GM23338 (cell line): Measurements from ENCODE around the gene CANX. TPM values are rescaled to one million over a fixed set of nuclear protein-coding genes. Genes with fewer than 3 reads are reported as not detected.

Source experiments
- ATAC-seq: fragments of 200-7000 bp; cut with Tn5 transposase; 3 replicates; pipeline ENCODE4 v1.9.1; 2020
- DNase-seq: peaks from one replicate; pipeline ENCODE4 v3.0.0-alpha.2; 2015; ENCODE audit warnings: low spot score
- H2AFZ ChIP-seq: fragments of 200-600 bp; sonication (generic); 2 replicates; pipeline ENCODE4 v1.8.0; 2016; ENCODE audit warnings: antibody characterized with exemption, mild to moderate bottlenecking, moderate library complexity
- H3F3A ChIP-seq: fragments of 200-600 bp; sonication (generic); replicated peaks from 2 replicates; pipeline ENCODE4 v1.8.0; 2017; ENCODE audit warnings: antibody characterized with exemption, mixed run types, low read depth
- H3K27ac ChIP-seq: fragments of 200-600 bp; sonication (generic); 2 replicates; pipeline ENCODE4 v1.6.1; 2016; ENCODE audit warnings: low read depth
- H3K27me3 ChIP-seq: fragments of 200-600 bp; sonication (generic); 2 replicates; pipeline ENCODE4 v1.8.0; 2016; ENCODE audit warnings: mild to moderate bottlenecking, mixed run types, moderate library complexity; ENCODE audit not compliant: insufficient read depth
- H3K36me3 ChIP-seq: fragments of 200-600 bp; sonication (generic); 2 replicates; pipeline ENCODE4 v1.8.0; 2016; ENCODE audit warnings: mild to moderate bottlenecking; ENCODE audit not compliant: insufficient read depth
- H3K4me1 ChIP-seq: fragments of 200-600 bp; sonication (generic); 2 replicates; pipeline ENCODE4 v1.8.0; 2016; ENCODE audit warnings: mild to moderate bottlenecking, moderate library complexity; ENCODE audit not compliant: insufficient read depth
- H3K4me2 ChIP-seq: fragments of 200-600 bp; sonication (generic); 2 replicates; pipeline ENCODE4 v1.7.1; 2017; ENCODE audit warnings: mixed run types
- H3K4me3 ChIP-seq: fragments of 200-600 bp; sonication (generic); 2 replicates; pipeline ENCODE4 v1.6.1; 2016; ENCODE audit warnings: mixed run types
- H3K79me2 ChIP-seq: fragments of 200-600 bp; sonication (generic); replicated peaks from 2 replicates; pipeline ENCODE4 v1.8.0; 2017; ENCODE audit warnings: mild to moderate bottlenecking; ENCODE audit not compliant: insufficient read depth
- H3K9me2 ChIP-seq: fragments of 200-600 bp; sonication (generic); 2 replicates; pipeline ENCODE4 v1.8.0; 2017; ENCODE audit not compliant: insufficient read depth
- H4K20me1 ChIP-seq: fragments of 200-600 bp; sonication (generic); replicated peaks from 2 replicates; pipeline ENCODE4 v1.8.0; 2017; ENCODE audit warnings: mild to moderate bottlenecking; ENCODE audit not compliant: insufficient read depth
- H3K27ac Mint-ChIP-seq: 2 replicates; pipeline ENCODE4 v1.8.0; 2020; ENCODE audit warnings: inconsistent platforms, mild to moderate bottlenecking, moderate library complexity, mixed read lengths
- H3K27me3 Mint-ChIP-seq: 3 replicates; pipeline ENCODE4 v1.8.0; 2022; ENCODE audit warnings: low read depth, mild to moderate bottlenecking, moderate library complexity, mixed read lengths, inconsistent platforms; ENCODE audit not compliant: insufficient read depth, poor library complexity
- H3K36me3 Mint-ChIP-seq: 3 replicates; pipeline ENCODE4 v1.8.0; 2021; ENCODE audit warnings: low read depth, mild to moderate bottlenecking, inconsistent platforms, moderate library complexity, mixed read lengths
- H3K4me1 Mint-ChIP-seq: 3 replicates; pipeline ENCODE4 v1.8.0; 2020; ENCODE audit warnings: mild to moderate bottlenecking, inconsistent platforms, mixed read lengths
- H3K4me3 Mint-ChIP-seq: 3 replicates; pipeline ENCODE4 v1.8.0; 2021; ENCODE audit warnings: moderate library complexity, mild to moderate bottlenecking, inconsistent platforms, mixed read lengths
- H3K9me3 Mint-ChIP-seq: 3 replicates; pipeline ENCODE4 v1.8.0; 2020; ENCODE audit warnings: moderate library complexity, mild to moderate bottlenecking, inconsistent platforms, mixed read lengths
- CREB1 ChIP-seq: fragments of 250-450 bp; sonication (Bioruptor Pico); IDR thresholded peaks from 2 replicates; pipeline ENCODE4 v1.5.0; 2020; ENCODE audit warnings: low read depth, mild to moderate bottlenecking, moderate library complexity
- EZH2 ChIP-seq: fragments of 200-600 bp; sonication (generic); IDR thresholded peaks from one replicate; pipeline ENCODE4 v1.8.0; 2017; ENCODE audit warnings: antibody characterized with exemption, mild to moderate bottlenecking, low read depth; ENCODE audit not compliant: unreplicated experiment
- EZH2phosphoT487 ChIP-seq: fragments of 200-600 bp; sonication (generic); IDR thresholded peaks from one replicate; pipeline ENCODE4 v1.8.1; 2018; ENCODE audit warnings: antibody characterized with exemption; ENCODE audit not compliant: unreplicated experiment
- JUNB ChIP-seq: IDR thresholded peaks from one replicate; pipeline ENCODE4 v1.6.1; 2016; ENCODE audit warnings: antibody characterized with exemption; ENCODE audit not compliant: unreplicated experiment
- NANOG ChIP-seq: IDR thresholded peaks from 2 replicates; pipeline ENCODE4 v1.6.1; 2016; ENCODE audit warnings: antibody characterized with exemption, borderline replicate concordance
- POLR2AphosphoS5 ChIP-seq: IDR thresholded peaks from 2 replicates; pipeline ENCODE4 v1.6.1; 2016; ENCODE audit warnings: antibody characterized with exemption, low read depth
- REST ChIP-seq: IDR thresholded peaks from one replicate; pipeline ENCODE4 v1.6.1; 2018; ENCODE audit warnings: antibody characterized with exemption; ENCODE audit not compliant: unreplicated experiment
- STAT1 ChIP-seq: IDR thresholded peaks from one replicate; pipeline ENCODE4 v1.6.1; 2016; ENCODE audit warnings: antibody characterized with exemption; ENCODE audit not compliant: unreplicated experiment
- ZNF114 ChIP-seq: fragments of 250-450 bp; sonication (Bioruptor Pico); IDR thresholded peaks from 2 replicates; pipeline ENCODE4 v1.5.0; 2020; ENCODE audit warnings: mild to moderate bottlenecking, moderate library complexity
- ZNF462 ChIP-seq: fragments of 250-450 bp; sonication (Bioruptor Pico); IDR thresholded peaks from 2 replicates; pipeline ENCODE4 v1.5.0; 2020; ENCODE audit warnings: mild to moderate bottlenecking, moderate library complexity
- polyA plus RNA-seq: library from polyadenylated mRNA; unstranded; fragments of >200 nt; fragmentation: Nextera tagmentation; extraction: Ambion mirVana; gene quantifications from 2 replicates; pipeline ENCODE4 v1.2.1, GENCODE V29; 2016
- total RNA-seq: library from RNA; depleted of rRNA; stranded (reverse); fragments of >200 nt; shearing (Covaris generic); gene quantifications from 2 replicates; pipeline ENCODE4 v1.2.3, GENCODE V29; 2014
- TF ChIP-seq, protein P1 (sequence below), 2 experiments: fragments of 200-600 bp in 1 of 2; sonication (generic) in 1 of 2; conservative IDR thresholded peaks; 2 replicates each; pipeline versions ENCODE4 v1.5.1 to v1.6.1; 2016 to 2017; ENCODE audit warnings: antibody characterized with exemption in 2 of 2, low read depth in 2 of 2, mild to moderate bottlenecking in 2 of 2, moderate library complexity in 1 of 2
- TF ChIP-seq, protein P2 (sequence below): IDR thresholded peaks from 2 replicates; pipeline ENCODE4 v1.6.1; 2016; ENCODE audit warnings: antibody characterized with exemption

CANX gene
- total and polyA plus RNA-seq, 2 experiments from 2014 or later = 177 to 530 TPM

GRCh38 chr5:179778591-179778990 lies 79.8 kb downstream of the CANX start:
- no peak overlapping the region for H3K27ac ChIP-seq
- no peaks in the 10 kb centered on the region for H3K4me1 ChIP-seq
- H3K79me2 ChIP-seq = no peaks in the 10 kb centered on the region
- no peak overlapping the region for H2AFZ ChIP-seq
- Mint-ChIP-seq H3K27ac (no peak overlapping the region), H3K27me3 (peaks cover 4% of the 10 kb centered on the region), H3K4me3 (no peak overlapping the region), H3K4me1 (no peaks in the 10 kb centered on the region), H3K36me3 (peaks cover 49% of the 10 kb centered on the region), H3K9me3 (no peaks in the 10 kb centered on the region)
- H4K20me1 ChIP-seq = peaks cover 15% of the 10 kb centered on the region
- no peak overlapping the region for H3K4me3 ChIP-seq
- no peaks in the 10 kb centered on the region for H3K9me2 ChIP-seq
- H3F3A ChIP-seq = peaks cover 3% of the 10 kb centered on the region; the same call in 1 of the 2 replicates
- H3K27me3 ChIP-seq = no peaks in the 10 kb centered on the region
- peaks cover 24% of the 10 kb centered on the region for H3K36me3 ChIP-seq
- TF ChIP-seq EZH2phosphoT487 (no peak), EZH2 (no peak), JUNB (no peak), ZNF462 (no peak), NANOG (no peak), POLR2AphosphoS5 (no peak), ZNF114 (no peak), REST (no peak), CREB1 (CRISPR knock-in tag) (no peak), STAT1 (no peak)
- TF ChIP-seq, protein P1, sequence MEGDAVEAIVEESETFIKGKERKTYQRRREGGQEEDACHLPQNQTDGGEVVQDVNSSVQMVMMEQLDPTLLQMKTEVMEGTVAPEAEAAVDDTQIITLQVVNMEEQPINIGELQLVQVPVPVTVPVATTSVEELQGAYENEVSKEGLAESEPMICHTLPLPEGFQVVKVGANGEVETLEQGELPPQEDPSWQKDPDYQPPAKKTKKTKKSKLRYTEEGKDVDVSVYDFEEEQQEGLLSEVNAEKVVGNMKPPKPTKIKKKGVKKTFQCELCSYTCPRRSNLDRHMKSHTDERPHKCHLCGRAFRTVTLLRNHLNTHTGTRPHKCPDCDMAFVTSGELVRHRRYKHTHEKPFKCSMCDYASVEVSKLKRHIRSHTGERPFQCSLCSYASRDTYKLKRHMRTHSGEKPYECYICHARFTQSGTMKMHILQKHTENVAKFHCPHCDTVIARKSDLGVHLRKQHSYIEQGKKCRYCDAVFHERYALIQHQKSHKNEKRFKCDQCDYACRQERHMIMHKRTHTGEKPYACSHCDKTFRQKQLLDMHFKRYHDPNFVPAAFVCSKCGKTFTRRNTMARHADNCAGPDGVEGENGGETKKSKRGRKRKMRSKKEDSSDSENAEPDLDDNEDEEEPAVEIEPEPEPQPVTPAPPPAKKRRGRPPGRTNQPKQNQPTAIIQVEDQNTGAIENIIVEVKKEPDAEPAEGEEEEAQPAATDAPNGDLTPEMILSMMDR (conservative IDR thresholded peaks at IDR 0.05; ENCODE audit: low read depth in 2 of 2) = no peak
- TF ChIP-seq, protein P2, sequence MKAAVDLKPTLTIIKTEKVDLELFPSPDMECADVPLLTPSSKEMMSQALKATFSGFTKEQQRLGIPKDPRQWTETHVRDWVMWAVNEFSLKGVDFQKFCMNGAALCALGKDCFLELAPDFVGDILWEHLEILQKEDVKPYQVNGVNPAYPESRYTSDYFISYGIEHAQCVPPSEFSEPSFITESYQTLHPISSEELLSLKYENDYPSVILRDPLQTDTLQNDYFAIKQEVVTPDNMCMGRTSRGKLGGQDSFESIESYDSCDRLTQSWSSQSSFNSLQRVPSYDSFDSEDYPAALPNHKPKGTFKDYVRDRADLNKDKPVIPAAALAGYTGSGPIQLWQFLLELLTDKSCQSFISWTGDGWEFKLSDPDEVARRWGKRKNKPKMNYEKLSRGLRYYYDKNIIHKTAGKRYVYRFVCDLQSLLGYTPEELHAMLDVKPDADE = no peak
- DNase-seq = no peak
- no peak overlapping the region for H3K4me2 ChIP-seq
- ATAC-seq = no peak
